Tibial artery (tissue), 4 donors: ENCODE data around the gene SELENOK.
A peak's percentile ranks its signal among the peaks of the same experiment; 100 is the strongest.

ENCODE experiments used
- DNase-seq, 2 donors: peaks; one replicate each; pipeline ENCODE4 v3.0.0-alpha.2; 2019
- H3K27ac ChIP-seq, 2 donors: fragments of 200-600 bp; sonication (generic) in 1 of 2; 1 replicate in 1 of 2; 2 replicates in 1 of 2; pipeline ENCODE4 v1.5.1; 2018 to 2019; ENCODE audit warnings: mild to moderate bottlenecking in 1 of 2
- H3K27me3 ChIP-seq, 2 donors: fragments of 200-600 bp; sonication (generic) in 1 of 2; one replicate each; pipeline versions ENCODE4 v1.5.1 to v1.6.0; 2016 to 2019
- H3K36me3 ChIP-seq, 3 donors: fragments of 200-600 bp; sonication (generic) in 2 of 3; one replicate each; pipeline ENCODE4 v1.5.1; 2016 to 2019; ENCODE audit warnings: mild to moderate bottlenecking in 2 of 3
- H3K4me1 ChIP-seq, 4 donors: fragments of 200-600 bp; sonication (generic) in 2 of 4; 1 replicate in 3 of 4; 2 replicates in 1 of 4; pipeline ENCODE4 v1.5.1; 2016 to 2019
- H3K4me3 ChIP-seq, 2 donors: fragments of 200-600 bp; sonication (generic) in 1 of 2; 1 replicate in 1 of 2; 2 replicates in 1 of 2; pipeline ENCODE4 v1.5.1; 2018 to 2019; ENCODE audit warnings: mild to moderate bottlenecking in 2 of 2
- H3K9me3 ChIP-seq, 3 donors: fragments of 200-600 bp; sonication (generic) in 1 of 3; one replicate each; pipeline ENCODE4 v1.5.1; 2016 to 2019
- intact Hi-C: fragments of 100-400 bp; cut with DNase I; formaldehyde crosslinking; loops from one replicate; pipeline ENCODE4 v1.15.0; 2023; ENCODE audit warnings: low total_unique reads
- TF ChIP-seq, protein P1 (sequence below), 2 experiments: fragments of 200-600 bp in 1 of 2; fragments of 450-650 bp in 1 of 2; IDR thresholded peaks; one replicate each; pipeline ENCODE4 v1.5.1; 2017 to 2019; ENCODE audit warnings: antibody characterized with exemption in 2 of 2, mild to moderate bottlenecking in 1 of 2, moderate library complexity in 1 of 2

Gene SELENOK

DNA sequence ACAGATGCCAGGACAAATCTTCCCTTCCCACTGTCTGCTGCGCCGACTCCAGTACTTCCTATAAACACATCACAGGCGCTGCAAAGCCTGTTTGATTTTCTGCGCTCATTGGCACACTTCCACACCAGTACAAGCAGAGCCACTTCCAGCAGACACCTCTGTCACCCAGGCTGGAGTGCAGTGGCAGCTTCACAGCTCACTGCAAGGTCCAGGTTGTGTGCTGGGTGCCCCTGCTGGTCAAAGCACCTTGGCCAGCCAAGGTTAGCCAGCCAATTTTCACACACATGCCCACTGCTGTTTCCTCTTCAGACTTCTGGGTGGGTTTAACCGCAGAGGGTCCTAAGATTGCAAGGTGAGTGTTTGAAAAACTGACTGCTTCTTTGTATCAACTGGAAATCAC lies 50.4 kb downstream of the SELENOK start:
- Histone ChIP-seq H3K4me3 (no peak overlapping the region), H3K9me3 (no peaks in the 10 kb centered on the region), H3K27ac (no peak overlapping the region), H3K4me1 (peaks cover 0 to 29% (median 1%) of the 10 kb centered on the region in 4 donors), H3K27me3 (no peaks in the 10 kb centered on the region), H3K36me3 (peaks cover 0 to 13% (median 0%) of the 10 kb centered on the region in 3 donors)
- TF ChIP-seq, protein P1, sequence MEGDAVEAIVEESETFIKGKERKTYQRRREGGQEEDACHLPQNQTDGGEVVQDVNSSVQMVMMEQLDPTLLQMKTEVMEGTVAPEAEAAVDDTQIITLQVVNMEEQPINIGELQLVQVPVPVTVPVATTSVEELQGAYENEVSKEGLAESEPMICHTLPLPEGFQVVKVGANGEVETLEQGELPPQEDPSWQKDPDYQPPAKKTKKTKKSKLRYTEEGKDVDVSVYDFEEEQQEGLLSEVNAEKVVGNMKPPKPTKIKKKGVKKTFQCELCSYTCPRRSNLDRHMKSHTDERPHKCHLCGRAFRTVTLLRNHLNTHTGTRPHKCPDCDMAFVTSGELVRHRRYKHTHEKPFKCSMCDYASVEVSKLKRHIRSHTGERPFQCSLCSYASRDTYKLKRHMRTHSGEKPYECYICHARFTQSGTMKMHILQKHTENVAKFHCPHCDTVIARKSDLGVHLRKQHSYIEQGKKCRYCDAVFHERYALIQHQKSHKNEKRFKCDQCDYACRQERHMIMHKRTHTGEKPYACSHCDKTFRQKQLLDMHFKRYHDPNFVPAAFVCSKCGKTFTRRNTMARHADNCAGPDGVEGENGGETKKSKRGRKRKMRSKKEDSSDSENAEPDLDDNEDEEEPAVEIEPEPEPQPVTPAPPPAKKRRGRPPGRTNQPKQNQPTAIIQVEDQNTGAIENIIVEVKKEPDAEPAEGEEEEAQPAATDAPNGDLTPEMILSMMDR (IDR thresholded peaks at IDR 0.05): no peak
- no peak for DNase-seq
- intact Hi-C loops: no loop called here

DNA sequence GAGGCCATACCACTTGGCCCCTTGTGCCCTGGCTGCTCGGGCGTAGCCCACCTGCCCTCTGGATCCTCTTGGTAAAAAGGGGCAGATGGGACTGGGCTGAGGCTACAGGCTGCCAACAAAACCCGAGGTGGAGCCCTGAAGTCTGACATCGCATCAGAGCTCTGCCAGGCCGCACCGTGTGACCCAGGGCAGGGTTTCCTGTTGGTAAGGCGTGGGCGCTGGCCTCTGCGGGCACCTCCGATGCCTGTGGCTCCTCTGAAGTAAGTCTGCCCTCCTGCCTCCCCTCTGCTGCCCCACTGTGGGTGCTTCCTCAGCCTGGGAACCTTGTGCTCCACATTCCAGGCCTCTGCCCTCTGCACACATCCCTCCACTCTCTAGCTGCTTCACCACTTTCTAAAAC lies 54.3 kb downstream of the SELENOK start:
- Histone ChIP-seq H3K36me3 (peaks cover 0 to 13% (median 0%) of the 10 kb centered on the region in 3 donors), H3K9me3 (no peaks in the 10 kb centered on the region), H3K27ac (no peak overlapping the region), H3K4me1 (no peaks in the 10 kb centered on the region), H3K4me3 (no peak overlapping the region), H3K27me3 (no peaks in the 10 kb centered on the region)
- intact Hi-C loops: no loop called here
- TF ChIP-seq, protein P1 (IDR thresholded peaks at IDR 0.05): no peak
- peak in 1 of 2 donors; percentile 54 for DNase-seq

DNA sequence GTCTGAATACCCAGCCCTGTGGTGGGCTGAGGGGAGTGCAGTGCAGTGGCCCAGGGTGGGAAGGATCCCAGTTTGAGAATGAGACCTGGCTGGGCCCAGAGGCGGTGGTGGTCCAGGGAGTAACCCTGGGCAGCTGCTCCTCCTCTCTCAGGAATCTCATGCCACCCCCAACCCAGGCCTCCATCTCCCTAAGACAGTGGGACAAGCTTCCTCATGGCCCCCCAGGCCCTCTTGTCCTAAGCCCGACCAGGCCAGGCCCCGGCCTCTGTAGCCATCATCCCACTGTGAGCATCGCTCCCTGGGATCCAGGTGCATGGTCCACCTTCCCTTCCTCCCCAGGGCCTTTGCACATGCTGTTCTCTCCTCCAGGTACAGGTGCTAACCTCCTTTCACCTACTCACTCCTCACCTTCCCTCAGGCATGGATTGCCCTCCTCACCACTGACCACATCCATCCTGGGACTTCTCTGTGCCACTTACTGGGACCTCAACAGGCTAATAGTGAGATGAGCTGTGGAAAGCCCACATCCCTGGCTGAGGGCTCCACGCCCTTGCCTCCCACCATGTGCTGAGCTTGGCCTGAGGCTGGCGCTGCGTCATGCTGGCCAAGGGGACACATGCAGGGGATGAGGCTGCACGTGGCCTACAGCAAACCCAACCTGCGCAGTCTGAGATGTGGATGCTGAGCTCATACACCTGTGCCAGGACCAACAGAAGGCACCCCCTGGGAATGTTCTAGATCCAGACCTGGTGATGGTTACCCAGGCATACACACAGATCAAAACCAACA lies 55.4 kb downstream of the SELENOK start:
- Histone ChIP-seq H3K27me3 (no peaks in the 10 kb centered on the region), H3K4me1 (no peaks in the 10 kb centered on the region), H3K9me3 (no peaks in the 10 kb centered on the region), H3K4me3 (no peak overlapping the region), H3K27ac (no peak overlapping the region), H3K36me3 (peaks cover 0 to 13% (median 0%) of the 10 kb centered on the region in 3 donors)
- intact Hi-C loops: no loop called here
- DNase-seq: peak in 1 of 2 donors; percentile 53
- TF ChIP-seq, protein P1 (IDR thresholded peaks at IDR 0.05): no peak

DNA sequence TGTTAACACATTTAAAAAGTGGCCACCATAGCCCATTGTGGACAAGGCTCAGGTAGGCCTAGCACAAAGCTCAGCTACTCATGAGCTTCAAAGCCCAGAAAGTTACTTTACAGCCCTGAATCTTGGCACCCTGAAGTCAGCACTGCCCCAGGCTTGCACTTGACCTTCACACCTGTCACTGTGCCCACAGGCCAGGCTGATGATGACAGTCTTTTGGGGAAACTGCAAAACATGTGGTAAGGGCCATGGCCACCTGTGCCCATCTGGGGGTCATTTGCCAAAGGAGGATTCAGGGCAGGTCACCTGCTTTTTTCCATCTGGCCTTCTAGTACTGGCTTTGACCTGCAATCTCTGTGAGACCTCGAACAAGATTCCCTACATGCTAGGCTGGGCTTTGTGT lies 56.4 kb downstream of the SELENOK start:
- Histone ChIP-seq H3K9me3 (no peaks in the 10 kb centered on the region), H3K27me3 (no peaks in the 10 kb centered on the region), H3K36me3 (peaks cover 0 to 13% (median 0%) of the 10 kb centered on the region in 3 donors), H3K4me3 (no peak overlapping the region), H3K27ac (no peak overlapping the region), H3K4me1 (no peaks in the 10 kb centered on the region)
- TF ChIP-seq, protein P1 (IDR thresholded peaks at IDR 0.05): no peak
- intact Hi-C loops: no loop called here
- peak in 1 of 2 donors; percentile 19 for DNase-seq

DNA sequence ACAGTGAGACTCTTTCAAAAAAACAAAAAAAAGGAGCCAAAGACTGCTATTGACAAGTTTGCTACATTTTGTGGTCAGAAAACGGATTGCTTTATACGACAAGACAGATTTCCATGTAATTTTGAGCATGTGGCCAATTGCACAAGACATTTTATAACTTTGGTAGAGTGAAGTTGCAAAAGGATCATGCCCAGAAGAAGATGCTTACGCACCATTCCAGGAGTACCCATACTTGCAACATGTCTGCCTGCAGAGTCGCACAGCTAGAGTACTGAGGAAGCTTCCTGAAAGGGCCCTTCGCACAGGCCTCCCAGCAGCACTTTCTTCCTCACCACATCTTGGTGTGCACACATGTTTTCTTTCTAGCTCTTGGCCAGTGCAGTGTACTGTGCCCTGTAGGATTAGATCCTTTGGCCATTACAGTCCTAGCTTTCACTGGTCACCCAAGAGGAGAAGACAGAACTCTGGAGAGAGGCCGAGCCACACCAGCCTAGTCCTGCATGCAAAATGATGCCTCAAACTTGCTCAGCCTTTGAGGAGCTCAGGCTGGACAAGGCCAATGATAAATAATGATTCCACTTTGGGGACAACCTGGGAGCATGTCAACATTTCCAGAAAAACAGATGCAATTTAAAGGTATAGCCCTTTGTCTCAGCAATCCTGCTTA lies 57.1 kb downstream of the SELENOK start:
- H3K9me3 ChIP-seq: no peaks in the 10 kb centered on the region

More for the DNA sequence above, 57.1 kb downstream of the SELENOK start:
- intact Hi-C loops: no loop called here
- peaks cover 0 to 13% (median 0%) of the 10 kb centered on the region in 3 donors for H3K36me3 ChIP-seq
- no peaks in the 10 kb centered on the region for H3K4me1 ChIP-seq
- H3K4me3 ChIP-seq: no peak overlapping the region
- H3K27me3 ChIP-seq: no peaks in the 10 kb centered on the region
- peak in 1 of 2 donors; percentile 11 for DNase-seq
- no peak overlapping the region for H3K27ac ChIP-seq
- TF ChIP-seq, protein P1 (IDR thresholded peaks at IDR 0.05): no peak
